DMS53 treated with DMSO at 0.1 percent for 48 hours (cell line): ENCODE measurements around the gene CRBN.

ENCODE experiments used
- DNase-seq: peaks from one replicate; lab custom pipeline; 2025; ENCODE audit not compliant: unreplicated experiment; lab: John Stamatoyannopoulos, UW

CRBN gene

DNA sequence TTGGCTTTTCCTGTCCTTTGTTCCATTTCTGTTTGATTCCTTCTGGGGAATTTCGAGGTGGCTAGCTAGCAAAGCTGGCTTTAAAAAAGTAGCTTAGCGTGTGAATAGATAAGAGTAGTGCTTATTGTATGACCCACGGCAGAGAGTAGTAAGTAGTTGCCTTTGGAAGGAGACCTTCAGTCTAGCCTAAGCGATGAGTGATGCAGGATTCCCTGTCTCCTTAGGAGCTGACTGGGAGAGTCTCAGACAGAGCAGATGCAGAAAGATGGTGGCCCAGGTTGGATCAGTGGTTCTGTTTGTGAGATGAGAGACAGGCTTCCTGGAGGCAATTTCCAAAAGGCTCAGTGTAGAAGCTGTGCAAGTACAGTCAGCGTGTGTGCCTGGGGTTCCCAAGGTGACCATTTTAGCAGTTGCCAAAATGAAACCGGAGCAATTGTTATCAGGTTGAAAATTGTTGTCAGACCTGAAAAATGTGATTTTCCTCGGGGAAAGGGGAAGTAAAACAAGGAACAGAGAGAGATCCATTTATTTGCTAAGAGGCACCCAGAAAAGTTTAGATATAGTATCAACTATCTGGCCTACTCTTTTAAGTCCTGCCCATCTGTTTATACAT lies 68.6 kb downstream of the CRBN start:
- DNase-seq, result no peak

DNA sequence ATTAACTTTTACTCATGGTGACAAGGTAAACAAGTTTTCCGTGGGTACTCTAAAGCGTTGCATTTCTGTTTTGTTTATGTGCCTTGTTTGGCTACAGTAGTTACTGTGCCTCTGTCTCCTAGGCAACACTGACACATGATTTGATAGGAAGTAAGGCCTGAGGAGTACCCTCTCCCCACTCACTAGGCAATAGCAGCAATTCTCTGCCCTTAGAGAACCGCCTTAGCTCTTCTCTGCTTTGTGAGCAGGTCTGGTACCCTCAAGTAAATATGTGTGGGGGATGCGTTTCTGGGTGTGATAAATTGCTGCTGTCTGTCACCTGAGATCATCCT lies 69.2 kb downstream of the CRBN start, which contains the start of gene IL5RA:
Gene IL5RA (minus strand): TSS at position 76 of the 332 bp plus-strand sequence. CDS start 5,390 bp downstream, outside the sequence.
- peak; percentile 4 for DNase-seq

DNA sequence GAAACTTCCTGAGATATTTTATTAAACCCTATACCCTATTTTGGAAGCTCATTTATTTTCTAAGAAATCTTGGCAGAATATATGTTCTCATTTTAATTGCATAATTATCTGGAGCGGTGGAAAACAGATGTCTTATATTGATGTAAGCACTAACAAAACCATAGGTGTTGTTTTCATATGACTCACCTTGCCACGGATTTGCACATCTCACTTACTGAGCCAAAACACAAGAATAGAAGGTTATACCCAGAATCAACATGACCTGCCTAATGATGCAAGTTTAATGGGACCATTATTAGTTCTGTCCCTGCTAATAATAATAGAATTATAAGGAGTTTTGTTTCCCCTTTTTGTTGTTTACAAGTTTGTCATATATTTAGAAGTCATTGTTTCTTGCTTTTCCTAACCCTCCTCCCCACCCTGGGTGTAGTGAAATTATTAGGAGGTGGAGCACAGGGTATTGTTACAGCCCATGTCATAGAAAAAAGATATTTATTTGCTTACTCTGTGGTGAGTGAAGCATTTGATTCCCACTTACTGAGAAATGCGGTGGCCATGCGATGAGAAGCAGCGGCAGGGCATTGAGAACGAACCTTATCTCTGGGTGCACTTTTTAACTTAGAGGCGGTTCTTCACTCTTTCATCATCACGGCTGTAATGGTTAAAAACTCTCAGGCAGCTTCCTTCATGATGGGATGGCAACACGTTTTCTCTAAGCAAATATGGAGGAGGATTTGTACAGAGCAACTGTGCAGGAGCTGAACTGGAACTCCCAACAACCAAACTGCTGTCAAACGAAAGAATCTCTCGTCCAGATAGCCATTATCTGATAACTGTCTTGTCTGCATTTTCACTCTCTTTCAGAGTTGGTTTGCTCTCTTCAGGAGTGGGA lies 69.8 kb downstream of the CRBN start:
- no peak for DNase-seq

- DNase-seq, result no peak
Observed at GRCh38 chr3:3107858-3108257, 71.6 kb downstream of the CRBN start.

- no peak for DNase-seq
Observed at GRCh38 chr3:3107181-3107580, 72.3 kb downstream of the CRBN start.

GRCh38 chr3:3105815-3106214 lies 73.7 kb downstream of the CRBN start:
- no peak for DNase-seq

DNA sequence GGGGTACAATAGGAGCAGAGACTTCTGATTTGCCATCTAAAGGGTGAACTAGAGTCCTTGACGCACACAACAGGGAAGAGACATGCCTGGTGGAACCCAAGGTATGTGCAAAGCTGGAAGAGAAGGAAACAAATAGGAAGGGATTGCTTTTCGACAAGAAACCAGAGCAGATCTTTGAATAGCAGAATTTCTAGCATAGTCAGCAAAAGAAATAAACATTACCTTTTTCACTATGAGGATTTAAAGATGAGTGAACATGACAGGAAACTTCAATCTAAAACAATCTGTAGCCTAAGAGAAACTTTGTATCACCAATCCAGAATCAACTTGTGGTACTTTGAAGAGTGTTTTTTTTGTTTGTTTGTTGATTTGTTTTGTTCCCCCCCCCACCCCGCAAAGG lies 74.2 kb downstream of the CRBN start:
- DNase-seq, result no peak

- no peak for DNase-seq
Observed at GRCh38 chr3:3102751-3103150, 76.7 kb downstream of the CRBN start.

DNA sequence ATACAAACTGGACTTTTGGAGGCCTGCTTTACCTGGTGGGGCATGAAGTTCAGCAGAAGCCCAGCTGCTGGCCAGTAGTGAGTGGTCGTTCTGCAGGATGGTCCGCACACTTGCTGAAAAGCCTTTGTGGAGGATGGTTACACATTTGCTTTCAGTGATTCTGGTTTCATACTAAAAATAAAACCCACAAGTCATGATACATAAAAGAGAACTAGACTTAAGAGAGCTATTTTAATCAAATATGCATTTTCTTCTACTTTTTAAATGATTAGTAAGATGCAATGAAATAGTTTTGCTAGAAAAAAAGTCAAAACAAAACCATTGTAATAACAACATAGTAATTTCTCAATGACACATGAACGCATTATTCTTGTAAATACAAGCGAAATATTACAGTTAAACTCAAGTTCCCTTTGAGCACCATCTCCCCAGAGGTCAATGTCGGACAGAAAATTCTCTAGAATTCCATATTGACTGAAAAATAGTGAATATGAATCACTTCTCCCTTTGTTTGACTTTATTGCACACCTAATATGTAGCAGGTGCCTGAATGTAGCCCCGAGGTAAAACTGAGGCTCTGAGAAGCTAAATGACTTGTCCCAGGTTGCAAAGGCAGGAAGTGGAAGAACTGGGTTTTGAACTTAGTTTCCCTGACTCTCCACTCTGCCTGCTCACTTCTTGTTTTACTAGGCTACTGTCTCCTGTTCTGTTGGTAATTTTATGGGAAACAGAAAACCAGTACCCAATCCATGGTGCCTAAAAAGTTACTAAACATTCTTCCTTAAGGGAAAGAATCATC lies 77.6 kb downstream of the CRBN start:
- DNase-seq, result no peak
